NCI-H69 (cell line): Measurements from ENCODE around the gene ARHGAP29.

Experiments
- DNase-seq: peaks from one replicate; lab custom pipeline; 2025; lab: John Stamatoyannopoulos, UW

Gene ARHGAP29

GRCh38 chr1:94124538-94124937 is 112.8 kb downstream of the ARHGAP29 start:
- DNase-seq: no peak

DNA sequence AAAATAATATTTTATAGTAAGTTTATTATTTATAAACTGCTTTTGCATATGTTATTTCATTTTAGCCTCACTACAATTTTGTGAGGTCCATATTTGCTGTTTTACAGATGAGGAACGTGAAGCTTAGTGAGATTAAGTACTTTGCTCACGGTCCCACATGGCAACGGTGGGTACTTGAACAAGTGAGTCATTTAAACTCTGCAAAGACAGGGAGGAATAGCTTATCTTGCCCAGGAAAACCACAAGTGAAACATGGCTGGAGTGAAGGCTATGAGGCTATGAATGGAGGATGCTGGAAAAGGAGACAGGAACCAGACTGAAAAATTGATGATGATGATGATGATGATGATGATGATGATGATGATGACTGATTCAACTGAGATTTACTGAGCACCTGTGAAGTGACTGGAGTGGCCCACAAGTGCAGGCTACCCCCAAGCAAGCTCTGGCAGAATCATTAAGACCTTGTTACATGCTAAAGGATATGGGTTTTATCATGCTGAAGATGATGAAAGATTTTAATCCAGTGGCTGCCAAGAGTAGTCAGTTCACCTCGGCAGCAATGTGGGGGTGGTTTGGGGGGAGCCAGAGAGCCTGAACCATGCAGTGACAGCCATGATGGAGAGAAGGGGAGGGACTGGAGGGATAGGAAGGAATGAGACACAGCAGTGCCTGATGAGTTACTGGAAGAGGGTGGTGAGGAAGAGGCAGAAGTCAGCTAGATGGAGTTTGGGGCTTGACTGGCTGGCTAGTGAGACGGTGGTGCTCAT is 115.0 kb downstream of the ARHGAP29 start:
- no peak for DNase-seq
